Epithelial cell of prostate (primary cell): ENCODE measurements around the gene OASL.
"Not testable (repeated sequence)": the region's sequence is repeated elsewhere in the genome, so short reads cannot be mapped to it uniquely, and the experiment has no call there.

Source experiments
- DNase-seq: peaks from one replicate; pipeline ENCODE4 v3.0.0-alpha.2; 2011; ENCODE audit warnings: low read depth, low spot score
- H3K27ac ChIP-seq: fragments of 450-650 bp; 2 replicates; pipeline ENCODE4 v1.5.1; 2017; ENCODE audit warnings: mild to moderate bottlenecking

Gene OASL

GRCh38 chr12:121060149-121061001 is 21.3 kb upstream of the OASL start:
- H3K27ac ChIP-seq, result no peak overlapping the region
- no peak for DNase-seq

- no peak overlapping the region for H3K27ac ChIP-seq
- DNase-seq, result no peak
Measured at GRCh38 chr12:121059031-121059898, 20.2 kb upstream of the OASL start.

DNA sequence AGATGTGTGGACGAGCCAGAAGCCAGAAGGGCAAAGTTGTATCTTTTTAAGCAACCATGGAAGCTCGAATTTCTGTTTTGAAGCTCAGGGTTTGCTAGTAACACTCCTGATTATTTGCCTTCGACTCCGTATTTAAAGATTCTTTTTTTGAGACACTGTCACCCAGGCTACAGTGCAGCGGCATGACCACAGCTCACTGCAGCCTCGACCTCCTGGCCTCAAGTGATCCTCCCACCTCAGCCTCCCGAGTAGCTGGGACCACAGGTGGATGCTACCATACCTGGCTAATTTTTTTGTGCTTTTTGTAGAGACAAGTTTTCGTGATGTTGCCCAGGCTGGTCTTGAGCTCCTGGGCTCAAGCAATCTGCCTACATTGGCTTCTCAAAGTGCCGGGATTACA is 18.7 kb upstream of the OASL start:
- no peak for DNase-seq
- no peak overlapping the region for H3K27ac ChIP-seq

- no peak overlapping the region for H3K27ac ChIP-seq
- DNase-seq, result no peak
Measured at GRCh38 chr12:121053706-121054105, 14.7 kb upstream of the OASL start.

DNA sequence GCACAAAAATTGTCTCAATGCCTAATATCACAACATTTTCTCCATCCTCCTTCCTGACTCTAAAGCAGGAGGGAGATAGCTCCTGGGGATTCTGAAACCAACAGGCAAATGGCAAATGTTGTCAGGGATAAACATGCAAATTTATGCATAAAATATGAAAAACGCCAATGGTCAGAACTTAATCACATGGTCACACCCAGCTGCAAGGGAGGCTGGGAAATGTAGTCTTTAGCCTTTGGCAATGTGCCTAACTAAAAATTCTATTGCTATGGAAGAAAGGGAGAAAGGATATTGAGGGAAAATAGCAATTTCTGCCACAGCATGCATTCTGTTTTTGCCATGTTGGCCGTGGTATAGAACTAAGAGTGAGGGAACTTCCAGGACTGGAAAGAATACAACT is 11.7 kb upstream of the OASL start:
- H3K27ac ChIP-seq, result no peak overlapping the region
- no peak for DNase-seq

DNA sequence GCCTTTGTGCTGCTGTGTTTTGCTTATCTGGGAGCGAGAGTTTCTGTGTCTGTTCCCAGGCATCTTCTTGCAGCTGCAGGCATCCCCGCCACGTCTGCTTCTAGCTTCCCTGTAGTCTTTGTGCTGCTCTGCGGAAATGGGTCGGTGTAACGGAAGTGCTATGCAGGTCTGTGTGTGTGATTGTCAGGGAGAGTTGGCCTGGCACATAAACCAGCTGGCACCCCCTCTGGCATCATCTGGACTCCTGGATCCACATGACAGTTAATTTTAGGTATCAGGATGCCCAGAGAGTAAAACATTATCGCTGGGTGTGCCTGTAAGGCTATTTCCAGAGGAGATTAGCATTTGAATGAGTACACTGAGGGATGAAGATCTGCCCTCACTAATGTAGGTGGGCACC is 9.4 kb upstream of the OASL start:
- DNase-seq, result no peak

GRCh38 chr12:121047400-121047799 is 8.4 kb upstream of the OASL start:
- DNase-seq, H3K27ac ChIP-seq: not testable (repeated sequence)

More for the DNA sequence above, 9.4 kb upstream of the OASL start:
- H3K27ac ChIP-seq, result no peak overlapping the region

DNA sequence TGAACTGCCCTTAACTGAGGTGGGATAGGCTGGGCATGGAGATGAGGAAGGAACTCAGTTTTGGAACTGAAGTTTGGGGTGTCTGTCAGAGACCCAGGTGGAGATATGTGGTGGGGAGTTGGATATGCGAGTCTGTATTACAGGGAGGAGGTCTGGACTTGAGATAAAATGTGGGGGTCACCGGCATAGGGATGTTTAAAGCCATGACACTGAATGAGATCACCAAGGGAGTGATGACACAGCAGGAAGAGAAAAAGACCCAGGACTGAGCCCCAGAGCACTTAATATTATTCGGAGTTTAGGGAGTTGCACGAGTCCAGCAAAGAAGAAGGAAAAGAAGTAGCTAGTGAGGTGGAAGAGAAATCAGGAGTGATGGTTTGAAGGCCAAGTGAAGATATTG is 4.0 kb upstream of the OASL start:
- DNase-seq, result no peak
- H3K27ac ChIP-seq, result no peak overlapping the region

DNA sequence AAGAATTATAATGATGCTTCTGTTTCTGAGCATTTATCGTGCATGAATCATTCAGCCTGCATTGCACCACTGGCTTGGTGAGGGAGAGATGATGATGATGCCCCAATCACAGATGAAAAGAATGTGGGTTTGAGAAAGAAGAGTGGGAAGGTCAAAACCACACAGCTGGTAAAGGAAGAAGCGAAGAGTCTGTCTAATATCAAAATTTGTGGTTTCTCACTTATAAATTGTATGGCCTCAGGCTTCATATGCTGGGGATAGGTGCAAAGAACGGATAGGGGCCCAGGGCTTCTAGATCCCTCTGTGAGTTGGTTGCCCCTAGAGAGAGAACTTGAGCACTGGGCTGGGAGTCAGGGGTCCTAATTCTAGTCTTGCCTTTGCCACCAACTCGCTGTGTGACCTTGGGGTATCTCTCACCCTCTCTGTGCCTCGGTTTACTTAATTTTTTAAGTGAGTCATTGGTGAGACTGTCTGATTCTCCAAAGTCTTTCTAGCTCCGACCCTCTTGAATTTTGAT is 2.2 kb downstream of the OASL start:
- H3K27ac ChIP-seq, result peak overlapping the region; percentile 87
- no peak for DNase-seq

- H3K27ac ChIP-seq, result peak overlapping the region; percentile 87
- DNase-seq, result no peak
Measured at GRCh38 chr12:121034616-121035305, 4.3 kb downstream of the OASL start.

DNA sequence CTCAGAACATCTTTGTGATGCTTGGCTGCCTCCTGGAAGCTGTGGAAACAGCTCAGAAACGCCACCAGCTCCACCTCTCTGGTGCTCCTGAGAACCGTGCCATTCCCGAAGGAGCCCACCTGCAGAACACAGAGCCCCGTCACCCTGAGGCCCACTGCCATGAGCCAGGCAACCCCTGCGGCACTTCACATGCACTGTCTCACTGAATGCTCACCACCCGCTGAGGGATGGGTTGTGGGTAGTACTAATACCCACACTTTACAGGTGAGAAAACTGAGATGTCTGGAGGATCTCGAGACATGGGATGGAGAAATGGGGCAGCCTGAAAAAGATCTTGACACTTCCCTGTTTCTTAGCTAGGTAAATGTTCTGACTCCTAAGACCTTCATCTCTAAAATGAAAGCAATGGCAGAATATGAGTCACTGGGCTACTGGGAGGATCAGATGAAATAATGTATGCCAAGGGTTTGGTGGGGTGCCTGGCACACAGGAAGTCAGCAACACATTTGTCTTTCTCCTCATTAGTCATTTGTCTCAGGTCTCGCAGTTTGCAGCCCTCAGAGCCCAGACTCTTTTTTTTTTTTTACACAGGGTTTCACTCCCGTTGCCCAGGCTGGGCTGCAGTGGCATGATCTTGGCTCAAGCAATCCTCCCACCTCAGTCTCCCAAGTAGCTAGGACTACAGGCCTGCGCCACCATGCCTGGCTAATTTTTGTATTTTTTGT is 5.3 kb downstream of the OASL start:
- H3K27ac ChIP-seq, result peak overlapping the region; percentile 87
- peak; percentile 80 for DNase-seq

DNA sequence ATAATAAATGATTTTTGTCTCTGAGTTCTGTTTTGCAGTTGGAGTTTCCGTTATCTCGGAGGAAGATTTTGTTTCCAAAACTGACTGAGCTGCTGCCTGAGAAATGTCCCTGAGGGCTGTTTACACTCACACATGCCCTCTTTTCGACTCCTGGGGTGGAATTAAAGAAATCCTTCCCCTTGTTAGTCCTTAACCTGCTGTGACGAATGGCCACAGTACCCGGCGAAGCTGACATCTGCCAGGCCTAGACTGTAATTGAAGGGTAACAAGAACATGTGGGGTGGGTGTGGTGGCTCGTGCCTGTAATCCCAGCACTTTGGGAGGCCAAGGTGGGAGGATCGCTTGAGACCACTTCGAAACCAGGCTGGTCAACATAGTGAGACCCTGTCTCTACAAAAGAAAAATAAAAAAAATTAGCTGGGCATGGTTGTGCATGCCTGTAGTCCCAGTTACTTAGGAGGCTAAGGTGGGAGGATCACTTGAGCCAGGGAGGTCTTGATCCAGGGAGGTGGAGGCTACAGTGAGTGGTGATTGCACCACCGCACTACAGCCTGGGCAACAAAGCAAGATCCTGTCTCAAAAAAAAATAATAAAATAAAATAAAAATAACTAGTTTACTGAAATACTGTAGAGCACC is 8.4 kb downstream of the OASL start:
- no peak overlapping the region for H3K27ac ChIP-seq
- DNase-seq, result no peak

- peak overlapping the region; percentile 62 for H3K27ac ChIP-seq
- no peak for DNase-seq
Measured at GRCh38 chr12:121026274-121027045, 12.6 kb downstream of the OASL start.

GRCh38 chr12:121025442-121026226 is 13.4 kb downstream of the OASL start:
- no peak for DNase-seq
- H3K27ac ChIP-seq, result peak overlapping the region; percentile 62

DNA sequence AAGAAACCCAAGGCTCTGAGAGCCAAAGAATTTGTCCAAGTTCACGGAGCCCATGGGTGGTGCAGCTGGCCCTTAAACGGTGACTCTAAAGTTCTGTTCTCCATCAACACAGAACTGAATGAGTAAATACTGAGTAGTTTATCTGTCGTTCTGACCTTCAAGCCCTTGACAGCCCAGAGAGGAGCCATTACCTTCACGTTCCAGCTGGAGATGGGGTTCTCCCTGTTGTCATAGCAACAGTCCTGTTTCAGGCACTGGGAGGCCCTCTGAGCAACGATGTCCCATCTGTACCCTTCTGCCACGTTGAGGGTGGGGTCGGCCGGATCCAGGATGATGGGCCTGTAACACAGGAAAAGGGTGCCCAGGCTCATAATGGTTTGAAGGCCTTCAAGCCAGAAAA is 15.2 kb downstream of the OASL start:
- no peak for DNase-seq

GRCh38 chr12:121022713-121023112 is 16.3 kb downstream of the OASL start:
- no peak for DNase-seq

More for the DNA sequence above, 15.2 kb downstream of the OASL start:
- H3K27ac ChIP-seq, result no peak overlapping the region

DNA sequence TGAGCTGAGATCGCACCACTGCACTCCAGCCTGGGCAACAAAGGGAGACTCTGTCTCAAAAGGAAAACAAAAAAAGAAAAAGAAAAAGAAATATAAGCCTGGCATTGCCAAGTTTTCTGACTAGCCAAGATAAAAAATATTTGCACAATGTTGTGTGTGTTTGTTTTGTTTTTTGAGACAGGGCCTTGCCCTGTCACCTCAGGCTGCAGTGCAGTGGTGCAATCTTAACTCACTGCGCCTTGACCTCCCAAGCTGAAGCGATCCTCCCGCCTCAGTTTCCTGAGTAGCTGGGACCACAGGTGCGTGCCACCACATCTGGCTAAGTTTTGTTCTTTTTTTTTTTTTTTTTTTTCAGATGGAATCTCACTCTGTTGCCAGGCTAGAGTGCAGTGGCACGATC is 17.3 kb downstream of the OASL start:
- no peak for DNase-seq
- no peak overlapping the region for H3K27ac ChIP-seq

More at GRCh38 chr12:121022713-121023112, 16.3 kb downstream of the OASL start:
- H3K27ac ChIP-seq, result no peak overlapping the region
